ENCODE measurements around the gene ALG3. TPM values are rescaled to one million over a fixed set of nuclear protein-coding genes. Genes with fewer than 3 reads are reported as not detected.
"Not testable (repeated sequence)": the region's sequence is repeated elsewhere in the genome, so short reads cannot be mapped to it uniquely, and the experiment has no call there.

ALG3 gene
- polyA plus RNA-seq, 4 donors = 13.0 to 87.4 (median 32.3) TPM

GRCh38 chr3:184284696-184285095 is 35.9 kb upstream of the ALG3 start:
- Histone ChIP-seq H3K27me3 (ENCODE audit: control insufficient read depth in 3 of 3, insufficient read depth in 3 of 3, low read length in 3 of 3) (peaks cover 0 to 11% (median 0%) of the 10 kb centered on the region in 3 donors), H3K36me3 (ENCODE audit: control insufficient read depth in 3 of 3, insufficient read depth in 2 of 3, low read depth in 1 of 3, low read length in 3 of 3) (no peaks in the 10 kb centered on the region), H3K27ac (ENCODE audit: low read depth in 1 of 3, low read length in 2 of 3) (no peak overlapping the region), H3K4me1 (ENCODE audit: control insufficient read depth in 3 of 3, insufficient read depth in 2 of 3, low read depth in 1 of 3, low read length in 2 of 3) (no peaks in the 10 kb centered on the region), H3K4me3 (ENCODE audit: low read depth in 1 of 3, low read length in 3 of 3) (no peak overlapping the region), H3K9me3 (ENCODE audit: control insufficient read depth in 2 of 2, insufficient read depth in 1 of 2, low read depth in 1 of 2, low read length in 1 of 2) (no peaks in the 10 kb centered on the region)
- 16 to 19% (median 17%) methylated on average over 4 of the region's 4 CpGs for WGBS, 3 donors
- FAIRE-seq (no peak), DNase-seq (peak; percentile 31 to 50)

DNA sequence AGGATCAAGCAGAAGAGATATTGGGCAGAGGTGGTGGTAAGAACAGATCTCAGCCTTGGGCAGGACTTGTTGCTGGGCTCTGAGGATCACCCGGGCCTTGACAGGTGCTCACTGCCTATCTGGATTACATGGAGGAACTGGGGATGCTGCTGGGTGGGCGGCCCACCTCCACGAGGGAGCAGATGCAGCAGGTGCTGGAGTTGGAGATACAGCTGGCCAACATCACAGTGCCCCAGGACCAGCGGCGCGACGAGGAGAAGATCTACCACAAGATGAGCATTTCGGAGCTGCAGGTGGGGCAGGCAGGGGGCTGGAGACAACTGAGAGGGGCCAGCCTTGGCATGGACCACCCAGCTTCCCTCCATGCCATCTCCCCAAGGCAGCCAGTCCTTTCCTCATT is 34.9 kb upstream of the ALG3 start:
- FAIRE-seq (no peak), DNase-seq (no peak)
- H3K4me1 ChIP-seq (ENCODE audit: control insufficient read depth in 3 of 3, insufficient read depth in 2 of 3, low read depth in 1 of 3, low read length in 2 of 3) = no peaks in the 10 kb centered on the region
- 82 to 92% (median 89%) methylated on average over 8 of the region's 8 CpGs for WGBS, 3 donors
- H3K4me3 ChIP-seq (ENCODE audit: low read depth in 1 of 3, low read length in 3 of 3) = no peak overlapping the region
- peaks cover 0 to 9% (median 0%) of the 10 kb centered on the region in 3 donors for H3K27me3 ChIP-seq (ENCODE audit: control insufficient read depth in 3 of 3, insufficient read depth in 3 of 3, low read length in 3 of 3)
- no peaks in the 10 kb centered on the region for H3K9me3 ChIP-seq (ENCODE audit: control insufficient read depth in 2 of 2, insufficient read depth in 1 of 2, low read depth in 1 of 2, low read length in 1 of 2)
- no peak overlapping the region for H3K27ac ChIP-seq (ENCODE audit: low read depth in 1 of 3, low read length in 2 of 3)
- no peaks in the 10 kb centered on the region for H3K36me3 ChIP-seq (ENCODE audit: control insufficient read depth in 3 of 3, insufficient read depth in 2 of 3, low read depth in 1 of 3, low read length in 3 of 3)

GRCh38 chr3:184282941-184283340 is 34.2 kb upstream of the ALG3 start:
- H3K4me3 ChIP-seq (ENCODE audit: low read depth in 1 of 3, low read length in 3 of 3) = no peak overlapping the region
- peaks cover 0 to 14% (median 0%) of the 10 kb centered on the region in 3 donors for H3K27me3 ChIP-seq (ENCODE audit: control insufficient read depth in 3 of 3, insufficient read depth in 3 of 3, low read length in 3 of 3)
- no peak overlapping the region for H3K27ac ChIP-seq (ENCODE audit: low read depth in 1 of 3, low read length in 2 of 3)
- FAIRE-seq = no peak
- no peaks in the 10 kb centered on the region for H3K4me1 ChIP-seq (ENCODE audit: control insufficient read depth in 3 of 3, insufficient read depth in 2 of 3, low read depth in 1 of 3, low read length in 2 of 3)
- H3K36me3 ChIP-seq (ENCODE audit: control insufficient read depth in 3 of 3, insufficient read depth in 2 of 3, low read depth in 1 of 3, low read length in 3 of 3) = no peaks in the 10 kb centered on the region
- WGBS, 3 donors = 82 to 87% (median 86%) methylated on average over 4 of the region's 4 CpGs
- DNase-seq = no peak
- no peaks in the 10 kb centered on the region for H3K9me3 ChIP-seq (ENCODE audit: control insufficient read depth in 2 of 2, insufficient read depth in 1 of 2, low read depth in 1 of 2, low read length in 1 of 2)

DNA sequence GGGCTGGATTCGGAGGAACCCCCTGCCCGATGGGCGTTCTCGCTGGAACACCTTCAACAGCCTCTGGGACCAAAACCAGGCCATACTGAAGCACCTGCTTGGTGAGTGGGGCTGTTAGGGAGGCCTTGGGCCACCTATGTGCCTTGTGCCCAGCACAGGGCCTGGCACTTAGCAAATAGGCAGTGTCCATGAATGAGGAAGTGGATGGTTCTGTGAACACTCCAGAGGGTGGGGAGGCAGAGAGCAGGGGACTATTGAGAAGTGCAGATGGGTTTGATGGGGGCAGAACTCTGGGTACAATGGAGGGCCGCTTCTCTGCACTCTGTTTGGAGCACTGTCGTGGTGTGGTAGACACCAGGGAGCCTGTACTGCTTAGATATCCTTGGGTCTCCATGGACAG is 28.6 kb upstream of the ALG3 start:
- DNase-seq (no peak), FAIRE-seq (no peak)
- Histone ChIP-seq H3K4me1 (ENCODE audit: control insufficient read depth in 3 of 3, insufficient read depth in 2 of 3, low read depth in 1 of 3, low read length in 2 of 3) (no peaks in the 10 kb centered on the region), H3K9me3 (ENCODE audit: control insufficient read depth in 2 of 2, insufficient read depth in 1 of 2, low read depth in 1 of 2, low read length in 1 of 2) (no peaks in the 10 kb centered on the region), H3K4me3 (ENCODE audit: low read depth in 1 of 3, low read length in 3 of 3) (no peak overlapping the region), H3K36me3 (ENCODE audit: control insufficient read depth in 3 of 3, insufficient read depth in 2 of 3, low read depth in 1 of 3, low read length in 3 of 3) (no peaks in the 10 kb centered on the region), H3K27me3 (ENCODE audit: control insufficient read depth in 3 of 3, insufficient read depth in 3 of 3, low read length in 3 of 3) (peaks cover 0 to 56% (median 6%) of the 10 kb centered on the region in 3 donors), H3K27ac (ENCODE audit: low read depth in 1 of 3, low read length in 2 of 3) (no peak overlapping the region)
- 86 to 93% (median 92%) methylated on average over 6 of the region's 6 CpGs for WGBS, 3 donors

- Histone ChIP-seq H3K27ac (ENCODE audit: low read depth in 1 of 3, low read length in 2 of 3) (no peak within 1 kb of the TSS), H3K4me1 (ENCODE audit: control insufficient read depth in 3 of 3, insufficient read depth in 2 of 3, low read depth in 1 of 3, low read length in 2 of 3) (no peaks in the 10 kb centered on the region), H3K9me3 (ENCODE audit: control insufficient read depth in 2 of 2, insufficient read depth in 1 of 2, low read depth in 1 of 2, low read length in 1 of 2) (no peaks in the 10 kb centered on the region), H3K27me3 (ENCODE audit: control insufficient read depth in 3 of 3, insufficient read depth in 3 of 3, low read length in 3 of 3) (peaks cover 0 to 56% (median 6%) of the 10 kb centered on the region in 3 donors), H3K4me3 (ENCODE audit: low read depth in 1 of 3, low read length in 3 of 3) (no peak within 1 kb of the TSS), H3K36me3 (ENCODE audit: control insufficient read depth in 3 of 3, insufficient read depth in 2 of 3, low read depth in 1 of 3, low read length in 3 of 3) (no peaks in the 10 kb centered on the region)
- no peak for FAIRE-seq
- no peak for DNase-seq
- 13 to 23% (median 21%) methylated on average over 30 to 60 of the region's 65 CpGs for WGBS, 3 donors
Observed at GRCh38 chr3:184275961-184276910, 27.5 kb upstream of the ALG3 start, which contains the start of gene ECE2. TSS of gene ECE2 (plus strand) at chr3:184276022. CDS start at chr3:184276154, 132 bp downstream.

- Histone ChIP-seq H3K4me3 (ENCODE audit: low read depth in 1 of 3, low read length in 3 of 3) (no peak overlapping the region), H3K36me3 (ENCODE audit: control insufficient read depth in 3 of 3, insufficient read depth in 2 of 3, low read depth in 1 of 3, low read length in 3 of 3) (no peaks in the 10 kb centered on the region), H3K4me1 (ENCODE audit: control insufficient read depth in 3 of 3, insufficient read depth in 2 of 3, low read depth in 1 of 3, low read length in 2 of 3) (no peaks in the 10 kb centered on the region), H3K9me3 (ENCODE audit: control insufficient read depth in 2 of 2, insufficient read depth in 1 of 2, low read depth in 1 of 2, low read length in 1 of 2) (no peaks in the 10 kb centered on the region), H3K27ac (ENCODE audit: low read depth in 1 of 3, low read length in 2 of 3) (no peak overlapping the region), H3K27me3 (ENCODE audit: control insufficient read depth in 3 of 3, insufficient read depth in 3 of 3, low read length in 3 of 3) (peaks cover 0 to 58% (median 6%) of the 10 kb centered on the region in 3 donors)
- DNase-seq (no peak), FAIRE-seq (no peak)
- 63 to 69% (median 68%) methylated on average over 12 of the region's 12 CpGs for WGBS, 3 donors
Observed at GRCh38 chr3:184275381-184275701, 26.6 kb upstream of the ALG3 start.

- Histone ChIP-seq H3K36me3 (ENCODE audit: control insufficient read depth in 3 of 3, insufficient read depth in 2 of 3, low read depth in 1 of 3, low read length in 3 of 3) (no peaks in the 10 kb centered on the region), H3K4me1 (ENCODE audit: control insufficient read depth in 3 of 3, insufficient read depth in 2 of 3, low read depth in 1 of 3, low read length in 2 of 3) (no peaks in the 10 kb centered on the region), H3K27me3 (ENCODE audit: control insufficient read depth in 3 of 3, insufficient read depth in 3 of 3, low read length in 3 of 3) (peaks cover 0 to 47% (median 6%) of the 10 kb centered on the region in 3 donors), H3K27ac (ENCODE audit: low read depth in 1 of 3, low read length in 2 of 3) (no peak overlapping the region), H3K4me3 (ENCODE audit: low read depth in 1 of 3, low read length in 3 of 3) (no peak overlapping the region), H3K9me3 (ENCODE audit: control insufficient read depth in 2 of 2, insufficient read depth in 1 of 2, low read depth in 1 of 2, low read length in 1 of 2) (peaks cover 0 to 6% of the 10 kb centered on the region in 2 donors)
- 36 to 55% (median 41%) methylated on average over 1 of the region's 1 CpG for WGBS, 3 donors
- FAIRE-seq = no peak
- no peak for DNase-seq
Observed at GRCh38 chr3:184272269-184272668, 23.5 kb upstream of the ALG3 start.

GRCh38 chr3:184267249-184267648 is 18.5 kb upstream of the ALG3 start:
- FAIRE-seq; H3K27ac ChIP-seq (ENCODE audit: low read depth in 1 of 3, low read length in 2 of 3); H3K36me3 ChIP-seq (ENCODE audit: control insufficient read depth in 3 of 3, insufficient read depth in 2 of 3, low read depth in 1 of 3, low read length in 3 of 3); H3K9me3 ChIP-seq (ENCODE audit: control insufficient read depth in 2 of 2, insufficient read depth in 1 of 2, low read depth in 1 of 2, low read length in 1 of 2); H3K4me3 ChIP-seq (ENCODE audit: low read depth in 1 of 3, low read length in 3 of 3); DNase-seq; H3K4me1 ChIP-seq (ENCODE audit: control insufficient read depth in 3 of 3, insufficient read depth in 2 of 3, low read depth in 1 of 3, low read length in 2 of 3): not testable (repeated sequence)
- H3K27me3 ChIP-seq (ENCODE audit: control insufficient read depth in 3 of 3, insufficient read depth in 3 of 3, low read length in 3 of 3) = peaks cover 0 to 28% (median 10%) of the 10 kb centered on the region in 3 donors
- WGBS, 3 donors = 86 to 96% (median 95%) methylated on average over 1 of the region's 1 CpG

Measured in small intestine (tissue), 7 donors.